Keratinocyte (primary cell): ENCODE data around the gene TCP11L1. TPM values are rescaled to one million over a fixed set of nuclear protein-coding genes. Genes with fewer than 3 reads are reported as not detected.

Experiments
- DNase-seq: peaks from one replicate; pipeline ENCODE4 v3.0.0-alpha.2; 2011; ENCODE audit warnings: low read depth, missing footprints, low spot score
- FAIRE-seq: peaks from 2 replicates; lab custom pipeline; 2011; peaks lifted over from hg19 to GRCh38; lab: Jason Lieb, UNC
- H2AFZ ChIP-seq: 2 replicates; pipeline ENCODE4 v1.6.0; 2012; ENCODE audit warnings: low read length, control low read depth, inconsistent platforms; ENCODE audit not compliant: control insufficient read depth
- H3K27ac ChIP-seq: 2 replicates; pipeline ENCODE4 v1.5.1; 2011; ENCODE audit warnings: low read length; ENCODE audit not compliant: control insufficient read depth, insufficient read depth
- H3K27me3 ChIP-seq: 3 replicates; pipeline ENCODE4 v1.6.0; 2011; ENCODE audit warnings: low read length; ENCODE audit not compliant: control insufficient read depth, insufficient read depth; ENCODE audit errors: extremely low read depth
- H3K36me3 ChIP-seq, 2 experiments: 2 replicates in 1 of 2; 3 replicates in 1 of 2; pipeline ENCODE4 v1.5.1; 2011; ENCODE audit warnings: low read length in 2 of 2, mild to moderate bottlenecking in 1 of 2; ENCODE audit not compliant: control insufficient read depth in 2 of 2, insufficient read depth in 2 of 2; ENCODE audit errors: extremely low read depth in 1 of 2
- H3K4me1 ChIP-seq: 3 replicates; pipeline ENCODE4 v1.5.1; 2011; ENCODE audit warnings: low read length; ENCODE audit not compliant: control insufficient read depth, insufficient read depth; ENCODE audit errors: extremely low read depth
- H3K4me2 ChIP-seq: 3 replicates; pipeline ENCODE4 v1.6.0; 2011; ENCODE audit warnings: low read depth, low read length; ENCODE audit not compliant: control insufficient read depth, insufficient read depth; ENCODE audit errors: extremely low read depth
- H3K4me3 ChIP-seq, 3 experiments: fragments of 200-600 bp in 1 of 3; sonication (generic) in 1 of 3; 2 replicates in 2 of 3; 3 replicates in 1 of 3; pipeline ENCODE4 v1.5.1; 2011 to 2016; ENCODE audit warnings: low read length in 3 of 3, mild to moderate bottlenecking in 3 of 3, control low read depth in 2 of 3, inconsistent platforms in 1 of 3, low read depth in 1 of 3, mixed read lengths in 1 of 3, mixed run types in 1 of 3, moderate library complexity in 1 of 3; ENCODE audit not compliant: control insufficient read depth in 2 of 3, insufficient read depth in 2 of 3; ENCODE audit errors: extremely low read depth in 1 of 3
- H3K79me2 ChIP-seq: 2 replicates; pipeline ENCODE4 v1.6.0; 2012; ENCODE audit warnings: low read length; ENCODE audit not compliant: control insufficient read depth, insufficient read depth
- H3K9ac ChIP-seq: 3 replicates; pipeline ENCODE4 v1.6.0; 2011; ENCODE audit warnings: low read length; ENCODE audit not compliant: control insufficient read depth, insufficient read depth; ENCODE audit errors: extremely low read depth
- H3K9me1 ChIP-seq: 3 replicates; pipeline ENCODE4 v1.6.0; 2011; ENCODE audit warnings: low read length; ENCODE audit not compliant: control insufficient read depth, insufficient read depth; ENCODE audit errors: extremely low read depth
- H3K9me3 ChIP-seq: 2 replicates; pipeline ENCODE4 v1.5.1; 2012; ENCODE audit warnings: low read depth, low read length; ENCODE audit not compliant: control insufficient read depth
- H4K20me1 ChIP-seq: 3 replicates; pipeline ENCODE4 v1.6.0; 2011; ENCODE audit warnings: low read length; ENCODE audit not compliant: control insufficient read depth, insufficient read depth; ENCODE audit errors: extremely low read depth
- CTCF ChIP-seq, 3 experiments: IDR thresholded peaks in 1 of 3; conservative IDR thresholded peaks in 1 of 3; optimal IDR thresholded peaks in 1 of 3; 2 replicates in 2 of 3; 3 replicates in 1 of 3; pipeline versions ENCODE3 to v1.5.1; 2011; ENCODE audit warnings: low read length in 3 of 3, mild to moderate bottlenecking in 3 of 3, moderate library complexity in 2 of 3, control low read depth in 1 of 3, inconsistent platforms in 1 of 3; ENCODE audit not compliant: insufficient read depth in 2 of 3; ENCODE audit errors: extremely low read depth in 1 of 3
- EZH2 ChIP-seq: IDR thresholded peaks from one replicate; pipeline ENCODE4 v1.6.1; 2012; ENCODE audit warnings: inconsistent platforms, mild to moderate bottlenecking, low read length, moderate library complexity
- dilution Hi-C: fragments of 300-500 bp; cut with MboI; formaldehyde crosslinking; loops from one replicate; pipeline ENCODE4 v1.7.0; 2020; ENCODE audit warnings: low sequenced_read_pairs; ENCODE audit not compliant: extremely low pct_ligation_motif_present
- polyA plus RNA-seq, 5 experiments: library from polyadenylated mRNA; depleted of rRNA in 3 of 5; stranded (reverse) in 3 of 5; stranded (forward) in 1 of 5; unstranded in 1 of 5; fragments of >200 nt; gene quantifications; 1 replicate in 1 of 5; 2 replicates in 3 of 5; 3 replicates in 1 of 5; pipeline versions ENCODE4 v1.2.1 to v1.2.3, GENCODE V29; 2011 to 2012; ENCODE audit warnings: missing spikeins in 2 of 5, low read depth in 1 of 5, low replicate concordance in 1 of 5

Gene TCP11L1
- polyA plus RNA-seq, 1 donor (not counting 4 experiments of a cell fraction or from before 2014, with no cell fraction given) = 22.8 TPM

- Histone ChIP-seq H3K79me2 (peaks cover 4% of the 10 kb centered on the region), H3K4me1 (peaks cover 16% of the 10 kb centered on the region), H3K9ac (no peak overlapping the region), H3K4me3 (no peak overlapping the region), H3K36me3 (peaks cover 9 to 15% of the 10 kb centered on the region in 2 experiments), H3K27ac (no peak overlapping the region), H4K20me1 (no peaks in the 10 kb centered on the region), H3K9me3 (no peaks in the 10 kb centered on the region), H3K4me2 (no peak overlapping the region), H3K9me1 (peaks cover 2% of the 10 kb centered on the region), H2AFZ (no peak overlapping the region), H3K27me3 (no peaks in the 10 kb centered on the region)
- FAIRE-seq (no peak), DNase-seq (no peak)
- dilution Hi-C loops = no loop called here
- no peak for TF ChIP-seq CTCF (optimal IDR thresholded peaks at IDR 0.05 in 1 of 3, IDR thresholded peaks at IDR 0.05 in 1 of 3, conservative IDR thresholded peaks at IDR 0.05 in 1 of 3; ENCODE audit: extremely low read depth in 1 of 3, insufficient read depth in 2 of 3, low read length in 3 of 3)
- TF ChIP-seq EZH2 = no peak
These were observed 16.0 kb downstream of the TCP11L1 start for GRCh38 chr11:33055375-33055774.

- no peaks in the 10 kb centered on the region for H4K20me1 ChIP-seq
- H3K9me3 ChIP-seq = no peaks in the 10 kb centered on the region
- no peak for TF ChIP-seq EZH2
- TF ChIP-seq CTCF (optimal IDR thresholded peaks at IDR 0.05 in 1 of 3, IDR thresholded peaks at IDR 0.05 in 1 of 3, conservative IDR thresholded peaks at IDR 0.05 in 1 of 3; ENCODE audit: extremely low read depth in 1 of 3, insufficient read depth in 2 of 3, low read length in 3 of 3) = no peak
- peaks cover 9 to 18% of the 10 kb centered on the region in 2 experiments for H3K36me3 ChIP-seq
- H3K27me3 ChIP-seq = no peaks in the 10 kb centered on the region
- dilution Hi-C loops = no loop called here
- no peak overlapping the region for H3K4me3 ChIP-seq
- H3K79me2 ChIP-seq = peaks cover 2% of the 10 kb centered on the region
- H2AFZ ChIP-seq = no peak overlapping the region
- no peak overlapping the region for H3K4me2 ChIP-seq
- no peak overlapping the region for H3K9ac ChIP-seq
- peaks cover 2% of the 10 kb centered on the region for H3K9me1 ChIP-seq
- H3K27ac ChIP-seq = no peak overlapping the region
- peaks cover 34% of the 10 kb centered on the region for H3K4me1 ChIP-seq
- no peak for FAIRE-seq
- no peak for DNase-seq
These were observed 17.9 kb downstream of the TCP11L1 start for GRCh38 chr11:33057284-33057683.
